ENCODE results near the gene BOC. TPM values are rescaled to one million over a fixed set of nuclear protein-coding genes. Genes with fewer than 3 reads are reported as not detected.

BOC gene
- total RNA-seq, 1 experiment from 2014 or later: 3.7 TPM

GRCh38 chr3:113222451-113223086, 11.2 kb downstream of the BOC start:
- no peak for DNase-seq (ENCODE audit: low read depth)

GRCh38 chr3:113223475-113224281, 12.3 kb downstream of the BOC start:
- no peak for DNase-seq (ENCODE audit: low read depth)

DNA sequence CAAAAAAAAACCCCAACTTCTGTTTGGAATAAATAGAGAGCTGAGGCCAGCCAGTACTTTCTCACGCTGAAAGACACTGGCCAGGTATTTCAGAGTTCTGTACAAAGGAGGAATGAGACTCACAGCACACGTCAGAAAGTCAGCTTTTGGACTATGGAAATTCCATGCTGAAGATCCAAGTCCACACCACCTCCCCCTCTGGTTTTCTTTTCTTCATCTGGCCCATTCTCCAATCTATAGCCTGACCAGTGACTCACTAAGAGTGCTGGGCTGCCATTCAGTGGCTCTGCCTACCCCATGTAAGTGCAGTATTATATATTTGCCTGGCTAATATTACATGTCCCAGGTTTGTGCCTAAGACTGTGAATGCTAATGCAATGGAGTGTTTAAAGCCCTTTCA, 13.9 kb downstream of the BOC start:
- DNase-seq (ENCODE audit: low read depth): no peak

- DNase-seq (ENCODE audit: low read depth): no peak
Observed at GRCh38 chr3:113226491-113226890, 15.1 kb downstream of the BOC start.

- DNase-seq (ENCODE audit: low read depth): no peak
Observed at GRCh38 chr3:113227146-113227545, 15.8 kb downstream of the BOC start.

DNA sequence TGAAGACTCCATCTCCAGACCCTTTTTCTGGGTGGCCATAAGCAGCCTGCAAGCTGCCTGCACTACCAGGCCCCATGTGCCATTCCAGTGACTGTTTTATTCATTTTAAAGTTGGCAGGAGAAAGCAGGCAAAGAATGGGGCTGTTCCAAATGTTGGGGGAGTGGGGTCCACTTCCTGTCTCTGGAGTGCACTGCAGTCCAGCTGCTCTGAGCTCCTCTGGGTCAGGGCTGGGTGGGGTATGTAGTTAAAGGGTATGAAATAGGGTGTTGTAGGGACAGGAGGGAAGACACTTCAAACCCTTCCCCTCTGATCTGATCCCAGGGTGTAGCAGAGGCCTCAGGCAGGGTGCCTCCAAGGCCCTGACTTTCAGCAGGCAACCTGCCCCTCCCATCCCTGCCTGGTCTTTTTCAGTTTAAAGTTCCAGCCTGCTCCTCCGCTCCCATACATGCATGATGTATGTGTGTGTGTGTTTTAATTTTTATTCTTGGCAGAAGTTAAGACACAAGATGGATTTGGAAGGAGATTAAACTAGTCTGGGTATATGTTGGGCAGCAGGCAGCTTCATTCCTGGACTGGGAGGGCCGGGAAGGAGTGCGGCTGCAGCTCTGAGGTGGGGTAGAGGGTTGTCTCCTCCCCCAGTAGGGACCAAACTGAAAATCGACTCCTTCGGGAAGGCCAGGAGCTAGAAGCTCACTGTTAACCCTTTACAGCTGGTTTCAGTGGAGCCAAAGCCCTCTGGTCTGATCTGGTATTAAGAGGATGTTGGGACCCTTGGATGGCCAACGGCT, 17.3 kb downstream of the BOC start:
- no peak for DNase-seq (ENCODE audit: low read depth)

DNA sequence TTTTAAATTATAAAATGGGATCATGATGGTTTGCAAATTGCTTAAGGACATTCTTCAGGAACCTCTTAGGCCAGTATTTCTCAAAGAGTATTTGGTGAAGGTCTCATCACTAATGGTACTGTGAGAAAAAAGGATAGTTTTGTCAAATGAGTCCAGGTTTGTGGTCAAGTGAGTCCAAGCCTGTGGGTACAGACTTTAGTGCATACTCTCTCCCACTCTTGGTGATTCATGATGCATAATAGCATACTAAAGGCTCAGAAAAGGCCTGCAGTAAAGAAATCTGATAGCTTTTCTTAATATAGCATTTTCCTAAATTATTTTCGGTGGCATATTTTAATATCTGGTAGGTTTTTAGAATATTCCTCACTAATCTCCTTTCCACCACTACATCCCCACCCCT, 20.0 kb downstream of the BOC start:
- peak; percentile 89 for DNase-seq (ENCODE audit: low read depth)

DNA sequence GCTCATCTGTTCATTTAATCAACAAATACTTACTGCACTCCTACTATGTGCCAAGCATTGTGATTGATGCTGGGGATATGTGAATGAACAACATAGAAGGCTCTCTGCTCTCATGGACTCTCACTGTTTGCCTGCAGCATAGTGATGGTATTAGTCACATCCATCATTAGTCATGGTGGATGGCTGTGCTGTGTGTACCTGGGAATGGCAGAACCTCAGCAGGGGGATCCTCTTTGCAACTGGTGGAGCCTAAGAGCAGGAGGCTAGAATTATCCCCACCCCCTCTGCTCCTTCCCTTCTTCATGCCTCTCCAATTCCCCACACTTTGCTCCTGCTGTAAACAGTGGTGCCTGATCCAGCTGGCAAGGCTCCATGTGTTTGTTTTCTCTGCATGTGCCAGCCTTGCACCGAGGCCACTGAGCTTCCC, 20.5 kb downstream of the BOC start:
- DNase-seq (ENCODE audit: low read depth): peak; percentile 93

DNA sequence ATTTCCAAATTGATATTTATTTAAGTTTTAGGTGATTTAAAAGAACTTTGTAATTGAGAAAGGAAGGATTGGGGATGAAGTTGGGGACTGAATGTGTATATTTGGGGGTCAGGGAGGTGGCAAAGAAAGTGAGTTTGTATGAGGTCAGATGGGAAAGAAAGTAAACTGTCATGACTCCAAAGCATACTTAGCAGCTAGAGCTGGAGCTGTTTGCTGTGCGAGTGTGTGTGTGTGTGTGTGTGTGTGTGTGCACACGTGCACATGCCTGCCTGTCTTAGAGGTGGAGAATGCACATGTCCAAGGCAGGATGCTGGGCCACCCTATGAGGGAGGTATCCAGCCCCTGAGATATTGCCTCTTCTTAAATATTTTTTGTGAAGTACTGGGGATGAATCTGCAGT, 21.0 kb downstream of the BOC start:
- peak; percentile 34 for DNase-seq (ENCODE audit: low read depth)

- no peak for DNase-seq (ENCODE audit: low read depth)
Observed at GRCh38 chr3:113233497-113233896, 22.1 kb downstream of the BOC start.

GRCh38 chr3:113234028-113234427, 22.7 kb downstream of the BOC start:
- DNase-seq (ENCODE audit: low read depth): no peak

GRCh38 chr3:113234688-113235260, 23.4 kb downstream of the BOC start:
- DNase-seq (ENCODE audit: low read depth): peak; percentile 67

- DNase-seq (ENCODE audit: low read depth): no peak
Observed at GRCh38 chr3:113238503-113238902, 27.1 kb downstream of the BOC start.

GRCh38 chr3:113240841-113241240, 29.5 kb downstream of the BOC start:
- no peak for DNase-seq (ENCODE audit: low read depth)

- no peak for DNase-seq (ENCODE audit: low read depth)
Observed at GRCh38 chr3:113241292-113242095, 30.1 kb downstream of the BOC start.

DNA sequence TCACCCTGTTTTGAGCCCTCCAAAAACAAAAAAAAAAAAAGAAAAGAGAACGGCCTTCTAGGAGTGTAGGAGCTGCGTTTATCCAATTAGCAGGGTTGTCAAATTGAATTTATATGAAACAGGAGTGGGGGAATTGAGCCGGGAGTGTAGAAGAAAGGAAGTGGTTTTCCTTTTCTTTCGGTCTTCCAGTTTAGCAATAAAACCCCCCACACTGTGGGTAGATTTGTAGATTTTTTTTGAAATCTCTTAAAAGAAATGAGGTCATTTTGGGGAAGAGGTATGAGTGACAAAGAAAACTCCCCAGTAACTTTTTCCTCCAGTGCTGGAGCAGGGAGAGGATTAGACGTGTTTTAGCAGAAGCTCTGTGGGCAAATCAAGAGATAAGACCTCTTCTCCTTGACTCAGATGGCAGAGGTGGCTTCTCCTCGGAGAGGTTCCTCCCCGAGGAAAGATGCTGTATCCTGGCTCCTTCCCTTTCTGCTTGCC, 30.8 kb downstream of the BOC start:
- DNase-seq (ENCODE audit: low read depth): peak; percentile 43

- DNase-seq (ENCODE audit: low read depth): no peak
Observed at GRCh38 chr3:113243071-113243470, 31.7 kb downstream of the BOC start.

GRCh38 chr3:113243846-113244245, 32.5 kb downstream of the BOC start:
- DNase-seq (ENCODE audit: low read depth): no peak

DNA sequence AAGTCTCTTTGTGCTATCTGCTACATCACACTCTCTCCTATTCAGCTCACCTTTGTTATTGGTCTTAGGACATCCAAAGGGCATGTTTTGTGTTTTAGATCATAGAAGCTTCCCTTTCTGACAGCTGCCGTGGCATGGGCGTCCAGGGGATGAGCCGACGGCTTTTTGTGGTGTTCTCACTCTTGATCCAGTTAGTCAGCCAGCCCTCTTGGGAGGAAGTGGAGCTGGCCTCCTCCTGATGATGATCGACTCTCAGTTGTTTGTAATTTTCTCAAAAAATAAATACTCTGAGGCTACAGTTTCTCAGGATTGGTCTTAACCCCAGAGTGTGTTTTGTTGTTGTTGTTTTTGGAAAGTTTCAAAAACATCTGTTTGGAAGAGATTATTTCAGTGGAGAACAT, 34.4 kb downstream of the BOC start:
- DNase-seq (ENCODE audit: low read depth): peak; percentile 94

DNA sequence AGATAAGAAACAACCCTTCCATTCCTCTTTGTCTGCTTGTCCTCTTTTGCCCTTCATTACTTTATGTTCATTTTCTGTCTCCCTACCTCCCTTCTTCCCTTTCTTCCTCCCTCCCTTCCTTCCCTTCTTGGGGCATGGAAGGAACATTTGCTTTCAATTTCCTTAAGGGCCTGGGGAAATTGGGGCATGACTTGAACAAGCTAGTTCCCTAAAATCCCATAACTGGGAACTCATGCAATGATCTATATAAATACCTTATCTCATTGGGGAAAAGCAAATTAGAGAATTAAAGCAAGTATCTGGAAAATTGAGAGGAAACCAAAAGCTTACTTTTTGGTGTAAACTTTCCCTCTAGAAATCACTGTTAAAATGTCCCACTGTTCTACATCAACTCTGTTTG, 35.7 kb downstream of the BOC start:
- no peak for DNase-seq (ENCODE audit: low read depth)

Measured in LHCN-M2 (cell line).